H1 (cell line): ENCODE data around the gene HBD. TPM values are rescaled to one million over a fixed set of nuclear protein-coding genes. Genes with fewer than 3 reads are reported as not detected.

ENCODE experiments used
- CHD7 ChIP-seq: fragments of 300-600 bp; sonication (generic); IDR thresholded peaks from 2 replicates; pipeline ENCODE4 v1.7.1; 2012; ENCODE audit warnings: low read length, moderate library complexity, mild to moderate bottlenecking, inconsistent platforms; ENCODE audit not compliant: insufficient replicate concordance
- EGR1 ChIP-seq: IDR thresholded peaks from 2 replicates; pipeline ENCODE4 v1.6.1; 2011; ENCODE audit warnings: low read depth, low read length, borderline replicate concordance
- EP300 ChIP-seq, 2 experiments: IDR thresholded peaks; 1 replicate in 1 of 2; 2 replicates in 1 of 2; pipeline ENCODE4 v1.6.1; 2011 to 2012; ENCODE audit warnings: low read depth in 2 of 2, low read length in 2 of 2, mild to moderate bottlenecking in 2 of 2, borderline replicate concordance in 1 of 2, inconsistent platforms in 1 of 2, moderate library complexity in 1 of 2
- POU5F1 ChIP-seq: IDR thresholded peaks from 2 replicates; pipeline ENCODE4 v1.6.1; 2011; ENCODE audit warnings: low read depth, mild to moderate bottlenecking, low read length, moderate library complexity
- RFX5 ChIP-seq: IDR thresholded peaks from 2 replicates; pipeline ENCODE4 v1.6.1; 2011; ENCODE audit warnings: low read depth, low read length, improper control_type of control experiment, borderline replicate concordance
- SP1 ChIP-seq: IDR thresholded peaks from 2 replicates; pipeline ENCODE4 v1.6.1; 2011; ENCODE audit warnings: low read depth, low read length
- polyA plus RNA-seq, 7 experiments: library from polyadenylated mRNA; depleted of rRNA in 3 of 7; stranded (reverse) in 5 of 7; unstranded in 2 of 7; fragments of >200 nt in 5 of 7; fragments of 200-250 nt in 2 of 7; gene quantifications; 1 replicate in 5 of 7; 2 replicates in 1 of 7; 4 replicates in 1 of 7; pipeline versions ENCODE4 v1.2.1 to v1.2.3, GENCODE V29; 2011 to 2013; ENCODE audit warnings: missing spikeins in 2 of 7, mixed read lengths in 2 of 7
- total RNA-seq: library from RNA; stranded (reverse); fragmentation: NEBNext Ultra II Directional; extraction: Animal tissue kit (Norgen Biotek cat#: 25700); gene quantifications from 2 replicates; pipeline ENCODE4 v1.2.1, GENCODE V29; 2021

HBD gene
- total and polyA plus RNA-seq, 2 of the 8 experiments (the other 6 are each of a cell fraction or from before 2014, with no cell fraction given) = not detected

DNA sequence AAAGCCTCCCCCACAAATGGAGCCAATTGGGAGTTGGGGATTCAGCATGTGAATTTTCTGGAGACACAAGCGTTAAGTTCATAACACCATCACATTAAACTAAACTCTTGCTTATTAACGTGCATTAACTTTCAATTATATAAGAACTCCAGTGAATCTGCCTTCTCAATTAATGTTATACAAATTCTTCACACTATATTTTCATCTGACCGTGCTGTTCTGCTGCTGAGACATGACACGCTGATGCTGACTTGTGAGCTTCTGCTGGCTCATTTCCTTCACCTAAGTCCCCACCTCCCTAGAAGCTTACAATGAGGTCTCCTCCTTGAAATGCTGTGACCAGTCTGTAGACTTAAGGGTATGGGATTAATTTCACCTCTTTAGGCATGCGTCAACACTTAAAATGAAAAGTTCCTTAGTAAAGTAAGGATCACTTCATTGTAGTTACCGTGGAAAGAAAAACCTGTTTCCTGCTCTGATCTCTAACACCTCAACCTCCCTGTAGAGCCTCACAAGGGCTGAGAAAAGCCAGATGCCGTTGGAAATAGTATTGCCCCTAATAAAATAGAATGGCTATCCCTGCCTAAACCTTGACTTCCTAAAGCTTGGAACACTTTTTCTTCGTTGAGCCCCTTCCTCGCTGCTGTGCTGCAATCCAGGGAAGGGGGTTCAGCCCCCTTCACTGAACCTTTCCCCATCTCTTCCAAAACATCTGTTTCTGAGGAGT lies 18.1 kb upstream of the HBD start (continued):
- TF ChIP-seq CHD7 = no peak
- TF ChIP-seq EP300 (IDR thresholded peaks at IDR 0.05; ENCODE audit: borderline replicate concordance in 1 of 2, low read depth in 2 of 2, low read length in 2 of 2) = no peak
- TF ChIP-seq SP1 = no peak
- TF ChIP-seq RFX5 = no peak
- no peak for TF ChIP-seq EGR1
- TF ChIP-seq POU5F1 = no peak
